ENCODE results near the gene GNPNAT1. TPM values are rescaled to one million over a fixed set of nuclear protein-coding genes. Genes with fewer than 3 reads are reported as not detected.

The GNPNAT1 gene
- total and polyA plus RNA-seq, 2 of the 8 experiments (the other 6 are each of a cell fraction or from before 2014, with no cell fraction given) = 25.5 to 54.1 TPM

GRCh38 chr14:52802597-52802996 lies 11.2 kb upstream of the GNPNAT1 start:
- no peak overlapping the region for H2BK12ac ChIP-seq (ENCODE audit: low read depth, low read length)
- H2AK5ac ChIP-seq (ENCODE audit: low read depth, low read length) = no peak overlapping the region
- DNase-seq (ENCODE audit: low read depth in 1 of 2, low spot score in 2 of 2) (no peak), FAIRE-seq (no peak)
- WGBS, 2 experiments (ENCODE audit: extremely low coverage in 1 of 2, insufficient coverage in 1 of 2, insufficient read length in 1 of 2, insufficient replicate concordance in 2 of 2, low coverage in 1 of 2, low lambda C conversion rate in 2 of 2, missing lambda C conversion rate in 1 of 2) = 84% methylated on average over 3 of the region's 3 CpGs; no CpG with 5 or more reads in 1 of the 2 experiments
- H4K91ac ChIP-seq (replicated peaks; ENCODE audit: insufficient read length, low read length) = no peak overlapping the region
- H3K36me3 ChIP-seq (ENCODE audit: control insufficient read depth in 2 of 4, insufficient read depth in 4 of 4, low read length in 3 of 4) = no peaks in the 10 kb centered on the region
- CTCF ChIA-PET (ENCODE audit: partially characterized antibody) = interaction anchor here (1.3 kb wide), 2 partner anchors 11 to 22 kb away, joined by 3 to 4 read pairs; no protein-coding TSS in a partner anchor
- no peak overlapping the region for H3K4me3 ChIP-seq (ENCODE audit: extremely low read depth in 1 of 4, insufficient read depth in 2 of 4, low read depth in 3 of 4, low read length in 4 of 4)
- no peaks in the 10 kb centered on the region for H3K27me3 ChIP-seq (replicated peaks in 1 of 4; ENCODE audit: control insufficient read depth in 3 of 4, extremely low read depth in 1 of 4, insufficient read depth in 3 of 4, low read length in 3 of 4)
- H2BK5ac ChIP-seq (ENCODE audit: low read depth, low read length) = no peak overlapping the region
- no peak overlapping the region for H3K14ac ChIP-seq (ENCODE audit: insufficient read length)
- H3K79me1 ChIP-seq (ENCODE audit: low read depth, low read length) = no peaks in the 10 kb centered on the region
- H3K9ac ChIP-seq (replicated peaks in 1 of 4; ENCODE audit: extremely low read depth in 1 of 4, low read depth in 3 of 4, low read length in 3 of 4) = no peak overlapping the region
- H3K23ac ChIP-seq (ENCODE audit: insufficient read length) = no peak overlapping the region
- no peak overlapping the region for H4K5ac ChIP-seq (ENCODE audit: insufficient read length, low read depth, low read length)
- no peak overlapping the region for H3K18ac ChIP-seq (ENCODE audit: extremely low read depth, low read length)
- H3K23me2 ChIP-seq (ENCODE audit: low read depth, low read length) = 0 out of 2 replicates have a peak, but pooled peaks cover 2% of the 10 kb centered on the region
- H3K79me2 ChIP-seq (ENCODE audit: control insufficient read depth in 1 of 2, insufficient read depth in 2 of 2, low read length in 2 of 2) = no peaks in the 10 kb centered on the region
- H2BK15ac ChIP-seq (ENCODE audit: low read length) = no peak overlapping the region
- H3K4me2 ChIP-seq (ENCODE audit: insufficient read depth in 1 of 2, low read depth in 2 of 2, low read length in 2 of 2) = no peak overlapping the region
- H2BK20ac ChIP-seq (ENCODE audit: low read length) = no peak overlapping the region
- TF ChIP-seq RXRA (IDR thresholded peaks at IDR 0.05; ENCODE audit: insufficient read depth, low read depth, low read length) (no peak), BCL11A (IDR thresholded peaks at IDR 0.05; ENCODE audit: low read depth in 2 of 2, low read length in 2 of 2) (no peak), RNF2 (IDR thresholded peaks at IDR 0.05; ENCODE audit: borderline replicate concordance, low read depth, low read length, missing control alignments, poor library complexity, severe bottlenecking) (no peak), KDM4A (IDR thresholded peaks at IDR 0.05; ENCODE audit: low read depth, low read length, severe bottlenecking) (no peak), POU5F1 (IDR thresholded peaks at IDR 0.05; ENCODE audit: low read depth, low read length) (no peak), SRF (IDR thresholded peaks at IDR 0.05; ENCODE audit: low read depth, low read length) (no peak), TBP (IDR thresholded peaks at IDR 0.05; ENCODE audit: low read depth, low read length) (no peak), SP1 (IDR thresholded peaks at IDR 0.05; ENCODE audit: low read depth, low read length) (no peak)
- H3K27ac ChIP-seq (ENCODE audit: low read depth, low read length) = no peak overlapping the region
- H2BK120ac ChIP-seq (replicated peaks; ENCODE audit: low read depth, low read length) = no peak overlapping the region
- no peaks in the 10 kb centered on the region for H4K20me1 ChIP-seq (replicated peaks in 1 of 2; ENCODE audit: control insufficient read depth in 1 of 2, insufficient read depth in 2 of 2, low read length in 2 of 2)
- no peaks in the 10 kb centered on the region for H3K4me1 ChIP-seq (replicated peaks in 1 of 4; ENCODE audit: control insufficient read depth in 3 of 4, insufficient read depth in 4 of 4, low read length in 3 of 4)
- no peak overlapping the region for H4K8ac ChIP-seq (ENCODE audit: extremely low read depth, insufficient read depth, low read length)
- H2AFZ ChIP-seq (ENCODE audit: low read length) = no peak overlapping the region
- H3K4ac ChIP-seq (replicated peaks; ENCODE audit: insufficient read length, low read depth, low read length) = no peak overlapping the region
- no peak overlapping the region for H3K56ac ChIP-seq (replicated peaks; ENCODE audit: insufficient read length, low read depth, low read length)
- POLR2A ChIA-PET (ENCODE audit: partially characterized antibody) = no interaction called here
- no peaks in the 10 kb centered on the region for H3K9me3 ChIP-seq (ENCODE audit: insufficient read depth in 2 of 2, low read depth in 1 of 2, low read length in 1 of 2)

All from H1 (cell line).